Smooth muscle cell (in vitro differentiated cells): ENCODE measurements around the gene CCDC85C. TPM values are rescaled to one million over a fixed set of nuclear protein-coding genes. Genes with fewer than 3 reads are reported as not detected.

Experiments used
- DNase-seq: peaks from one replicate; lab custom pipeline; 2025; ENCODE audit not compliant: unreplicated experiment; lab: John Stamatoyannopoulos, UW
- H2AFZ ChIP-seq: fragments of 200-600 bp; sonication (generic); 2 replicates; pipeline ENCODE4 v1.6.0; 2016; ENCODE audit warnings: antibody characterized with exemption, low read depth, mild to moderate bottlenecking
- H3F3A ChIP-seq: fragments of 200-600 bp; sonication (generic); 2 replicates; pipeline ENCODE4 v1.6.0; 2017; ENCODE audit warnings: antibody characterized with exemption, low read depth
- H3K27ac ChIP-seq: fragments of 200-600 bp; sonication (generic); 2 replicates; pipeline ENCODE4 v1.5.1; 2016; ENCODE audit warnings: low read depth, mild to moderate bottlenecking
- H3K27me3 ChIP-seq: fragments of 200-600 bp; sonication (generic); 2 replicates; pipeline ENCODE4 v1.6.1; 2016; ENCODE audit warnings: low read depth, mild to moderate bottlenecking
- H3K36me3 ChIP-seq: fragments of 200-600 bp; sonication (generic); 2 replicates; pipeline ENCODE4 v1.5.1; 2016; ENCODE audit warnings: low read depth
- H3K4me1 ChIP-seq: fragments of 200-600 bp; sonication (generic); 2 replicates; pipeline ENCODE4 v1.5.1; 2016; ENCODE audit warnings: low read depth
- H3K4me2 ChIP-seq: fragments of 200-600 bp; sonication (generic); 2 replicates; pipeline ENCODE4 v1.6.0; 2016; ENCODE audit warnings: mild to moderate bottlenecking
- H3K4me3 ChIP-seq: fragments of 200-600 bp; sonication (generic); 2 replicates; pipeline ENCODE4 v1.5.1; 2016; ENCODE audit warnings: mild to moderate bottlenecking
- H3K79me2 ChIP-seq: fragments of 200-600 bp; sonication (generic); 2 replicates; pipeline ENCODE4 v1.6.0; 2016; ENCODE audit warnings: low read depth, mild to moderate bottlenecking
- H3K9ac ChIP-seq: fragments of 200-600 bp; sonication (generic); 2 replicates; pipeline ENCODE4 v1.6.0; 2016; ENCODE audit warnings: low read depth
- H3K9me3 ChIP-seq: fragments of 200-600 bp; sonication (generic); replicated peaks from 2 replicates; pipeline ENCODE4 v1.5.1; 2016; ENCODE audit warnings: low read depth
- H4K20me1 ChIP-seq: fragments of 200-600 bp; sonication (generic); 2 replicates; pipeline ENCODE4 v1.6.0; 2016; ENCODE audit warnings: low read depth
- WGBS: methylation state at CpG from one replicate; pipeline ENCODE4 v1.1.7; 2016; ENCODE audit warnings: low lambda C conversion rate; 5-methylcytosine and 5-hydroxymethylcytosine counted together
- polyA plus RNA-seq: library from polyadenylated mRNA; unstranded; fragments of >200 nt; fragmentation: Nextera tagmentation; extraction: Ambion mirVana; gene quantifications from 2 replicates; pipeline ENCODE4 v1.2.1, GENCODE V29; 2016
- total RNA-seq: library from RNA; depleted of rRNA; stranded (reverse); fragments of >200 nt; gene quantifications from 2 replicates; pipeline ENCODE4 v1.2.3, GENCODE V29; 2014
- TF ChIP-seq, protein P1 (sequence below): fragments of 200-600 bp; sonication (generic); IDR thresholded peaks from 2 replicates; pipeline ENCODE4 v1.5.1; 2017; ENCODE audit warnings: borderline replicate concordance, mild to moderate bottlenecking, antibody characterized with exemption; ENCODE audit not compliant: insufficient read depth, poor library complexity, severe bottlenecking

Gene CCDC85C
- total and polyA plus RNA-seq, 2 experiments from 2014 or later = 4.0 to 6.5 TPM

- peaks cover 11% of the 10 kb centered on the region for H4K20me1 ChIP-seq
- no peaks in the 10 kb centered on the region for H3K9me3 ChIP-seq
- H3K4me1 ChIP-seq = peaks cover 37% of the 10 kb centered on the region
- no peak overlapping the region for H3K4me3 ChIP-seq
- no peaks in the 10 kb centered on the region for H3K27me3 ChIP-seq
- H3K36me3 ChIP-seq = no peaks in the 10 kb centered on the region
- no peak overlapping the region for H3K27ac ChIP-seq
- TF ChIP-seq, protein P1, sequence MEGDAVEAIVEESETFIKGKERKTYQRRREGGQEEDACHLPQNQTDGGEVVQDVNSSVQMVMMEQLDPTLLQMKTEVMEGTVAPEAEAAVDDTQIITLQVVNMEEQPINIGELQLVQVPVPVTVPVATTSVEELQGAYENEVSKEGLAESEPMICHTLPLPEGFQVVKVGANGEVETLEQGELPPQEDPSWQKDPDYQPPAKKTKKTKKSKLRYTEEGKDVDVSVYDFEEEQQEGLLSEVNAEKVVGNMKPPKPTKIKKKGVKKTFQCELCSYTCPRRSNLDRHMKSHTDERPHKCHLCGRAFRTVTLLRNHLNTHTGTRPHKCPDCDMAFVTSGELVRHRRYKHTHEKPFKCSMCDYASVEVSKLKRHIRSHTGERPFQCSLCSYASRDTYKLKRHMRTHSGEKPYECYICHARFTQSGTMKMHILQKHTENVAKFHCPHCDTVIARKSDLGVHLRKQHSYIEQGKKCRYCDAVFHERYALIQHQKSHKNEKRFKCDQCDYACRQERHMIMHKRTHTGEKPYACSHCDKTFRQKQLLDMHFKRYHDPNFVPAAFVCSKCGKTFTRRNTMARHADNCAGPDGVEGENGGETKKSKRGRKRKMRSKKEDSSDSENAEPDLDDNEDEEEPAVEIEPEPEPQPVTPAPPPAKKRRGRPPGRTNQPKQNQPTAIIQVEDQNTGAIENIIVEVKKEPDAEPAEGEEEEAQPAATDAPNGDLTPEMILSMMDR = no peak
- H2AFZ ChIP-seq = no peak overlapping the region
- no peaks in the 10 kb centered on the region for H3F3A ChIP-seq
- peaks cover 7% of the 10 kb centered on the region for H3K79me2 ChIP-seq
- no peak overlapping the region for H3K4me2 ChIP-seq
- WGBS = 86% methylated on average over 3 of the region's 3 CpGs
- H3K9ac ChIP-seq = no peak overlapping the region
- DNase-seq = no peak
Observed at GRCh38 chr14:99584823-99585222, 19.2 kb downstream of the CCDC85C start.

DNA sequence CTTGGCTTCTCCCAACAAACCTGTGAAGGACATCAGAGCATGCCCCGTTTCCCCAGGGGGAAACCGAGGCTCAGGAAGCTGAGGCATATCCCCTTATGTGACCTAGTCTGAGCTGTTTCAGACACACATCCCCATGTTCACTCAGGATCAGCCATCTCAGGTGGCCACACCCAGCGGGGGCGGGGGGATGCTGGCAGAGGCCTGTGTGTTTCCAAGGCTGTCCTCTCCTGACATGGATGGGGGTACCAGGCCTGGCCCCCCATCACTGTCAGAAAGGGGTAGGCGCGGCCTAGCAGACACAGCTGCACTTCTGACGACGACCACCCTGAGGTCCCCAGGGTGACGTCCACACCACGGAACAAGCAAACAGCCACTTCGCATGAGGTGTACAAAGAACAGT is 22.1 kb downstream of the CCDC85C start:
- Histone ChIP-seq H3F3A (no peaks in the 10 kb centered on the region), H3K79me2 (peaks cover 7% of the 10 kb centered on the region), H3K27me3 (no peaks in the 10 kb centered on the region), H3K4me3 (no peak overlapping the region), H2AFZ (no peak overlapping the region), H3K27ac (no peak overlapping the region), H3K4me2 (no peak overlapping the region), H4K20me1 (peaks cover 4% of the 10 kb centered on the region), H3K9ac (no peak overlapping the region), H3K4me1 (peaks cover 23% of the 10 kb centered on the region), H3K9me3 (no peaks in the 10 kb centered on the region), H3K36me3 (no peaks in the 10 kb centered on the region)
- DNase-seq = no peak
- TF ChIP-seq, protein P1 = no peak
- 99% methylated on average over 11 of the region's 11 CpGs for WGBS

- peaks cover 23% of the 10 kb centered on the region for H3K4me1 ChIP-seq
Observed at GRCh38 chr14:99581374-99581773, 22.6 kb downstream of the CCDC85C start.

More at GRCh38 chr14:99581374-99581773, 22.6 kb downstream of the CCDC85C start:
- no peaks in the 10 kb centered on the region for H3K36me3 ChIP-seq
- H3K9ac ChIP-seq = no peak overlapping the region
- no peak overlapping the region for H3K4me3 ChIP-seq
- DNase-seq = no peak
- no peak overlapping the region for H3K4me2 ChIP-seq
- H3F3A ChIP-seq = no peaks in the 10 kb centered on the region
- H3K27me3 ChIP-seq = no peaks in the 10 kb centered on the region
- H3K79me2 ChIP-seq = peaks cover 7% of the 10 kb centered on the region
- no peak overlapping the region for H3K27ac ChIP-seq
- 96% methylated on average over 16 of the region's 16 CpGs for WGBS
- H4K20me1 ChIP-seq = peaks cover 4% of the 10 kb centered on the region
- no peaks in the 10 kb centered on the region for H3K9me3 ChIP-seq
- TF ChIP-seq, protein P1 = no peak
- no peak overlapping the region for H2AFZ ChIP-seq
